ENCODE measurements around the gene SPAG7.

GRCh38 chr17:4969551-4970173 lies 2.0 kb upstream of the SPAG7 start:
- TF ChIP-seq, protein P1, sequence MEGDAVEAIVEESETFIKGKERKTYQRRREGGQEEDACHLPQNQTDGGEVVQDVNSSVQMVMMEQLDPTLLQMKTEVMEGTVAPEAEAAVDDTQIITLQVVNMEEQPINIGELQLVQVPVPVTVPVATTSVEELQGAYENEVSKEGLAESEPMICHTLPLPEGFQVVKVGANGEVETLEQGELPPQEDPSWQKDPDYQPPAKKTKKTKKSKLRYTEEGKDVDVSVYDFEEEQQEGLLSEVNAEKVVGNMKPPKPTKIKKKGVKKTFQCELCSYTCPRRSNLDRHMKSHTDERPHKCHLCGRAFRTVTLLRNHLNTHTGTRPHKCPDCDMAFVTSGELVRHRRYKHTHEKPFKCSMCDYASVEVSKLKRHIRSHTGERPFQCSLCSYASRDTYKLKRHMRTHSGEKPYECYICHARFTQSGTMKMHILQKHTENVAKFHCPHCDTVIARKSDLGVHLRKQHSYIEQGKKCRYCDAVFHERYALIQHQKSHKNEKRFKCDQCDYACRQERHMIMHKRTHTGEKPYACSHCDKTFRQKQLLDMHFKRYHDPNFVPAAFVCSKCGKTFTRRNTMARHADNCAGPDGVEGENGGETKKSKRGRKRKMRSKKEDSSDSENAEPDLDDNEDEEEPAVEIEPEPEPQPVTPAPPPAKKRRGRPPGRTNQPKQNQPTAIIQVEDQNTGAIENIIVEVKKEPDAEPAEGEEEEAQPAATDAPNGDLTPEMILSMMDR (conservative IDR thresholded peaks at IDR 0.05; ENCODE audit: low read length): no peak
- no peak for TF ChIP-seq EZH2phosphoT487 (IDR thresholded peaks at IDR 0.05; ENCODE audit: borderline replicate concordance, low read depth, low read length)
